Spleen (tissue), 7 donors: ENCODE results near the gene TKT.

Experiments
- CTCF ChIP-seq, 11 experiments: fragments of 200-600 bp in 7 of 11; fragments of 450-650 bp in 4 of 11; sonication (generic) in 4 of 11; IDR thresholded peaks in 8 of 11; conservative IDR thresholded peaks in 3 of 11; 1 replicate in 7 of 11; 2 replicates in 4 of 11; pipeline versions ENCODE4 v1.4.0 to v1.8.0; 2016 to 2021; ENCODE audit warnings: antibody characterized with exemption in 11 of 11, inconsistent platforms in 4 of 11, mild to moderate bottlenecking in 1 of 11
- POLR2A ChIP-seq, 3 donors: fragments of 450-650 bp; IDR thresholded peaks; one replicate each; pipeline ENCODE4 v1.5.1; 2017; ENCODE audit warnings: antibody characterized with exemption in 3 of 3, mild to moderate bottlenecking in 1 of 3
- POLR2AphosphoS5 ChIP-seq, 3 donors: sonication (generic); formaldehyde crosslinking; IDR thresholded peaks; one replicate each; pipeline ENCODE4 v1.5.1; 2017; ENCODE audit warnings: antibody characterized with exemption in 3 of 3
- donor health status: DM: no; HTN: no; CAD: no; lungs with moderate emphysema.
- donor health status: DM: no; HTN: no; CAD: no.
- donor health status: DM: no; HTN: no; CAD: no.

- TF ChIP-seq CTCF (IDR thresholded peaks at IDR 0.05 in 8 of 11, conservative IDR thresholded peaks at IDR 0.05 in 3 of 11) (no peak), POLR2AphosphoS5 (IDR thresholded peaks at IDR 0.05) (no peak), POLR2A (IDR thresholded peaks at IDR 0.05) (no peak)
Observed at GRCh38 chr3:53238886-53239285, 16.9 kb downstream of the TKT start.
